EL (cell line): Measurements from ENCODE around the gene ZC3H12C.

Experiments used
- DNase-seq: peaks from one replicate; pipeline ENCODE4 v3.0.0-alpha.2; 2016

ZC3H12C gene

DNA sequence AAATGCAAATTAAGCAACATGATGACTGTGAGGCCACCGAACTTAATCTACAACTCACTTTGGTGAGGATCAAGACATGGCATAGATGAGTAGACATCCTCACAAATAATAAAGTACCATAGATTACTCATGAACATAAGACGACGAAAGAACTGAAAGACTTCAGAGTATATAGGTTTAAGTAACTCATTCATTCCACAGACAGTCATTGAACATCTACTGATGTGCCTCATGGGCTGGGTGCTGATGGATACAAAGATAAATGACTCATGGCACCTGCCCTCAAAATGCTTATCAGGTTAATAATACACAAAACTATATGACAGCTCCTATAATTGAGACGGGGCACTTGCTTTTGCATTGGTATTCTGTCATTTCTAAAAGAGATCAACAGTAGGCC lies 63.3 kb downstream of the ZC3H12C start:
- DNase-seq, result no peak

DNA sequence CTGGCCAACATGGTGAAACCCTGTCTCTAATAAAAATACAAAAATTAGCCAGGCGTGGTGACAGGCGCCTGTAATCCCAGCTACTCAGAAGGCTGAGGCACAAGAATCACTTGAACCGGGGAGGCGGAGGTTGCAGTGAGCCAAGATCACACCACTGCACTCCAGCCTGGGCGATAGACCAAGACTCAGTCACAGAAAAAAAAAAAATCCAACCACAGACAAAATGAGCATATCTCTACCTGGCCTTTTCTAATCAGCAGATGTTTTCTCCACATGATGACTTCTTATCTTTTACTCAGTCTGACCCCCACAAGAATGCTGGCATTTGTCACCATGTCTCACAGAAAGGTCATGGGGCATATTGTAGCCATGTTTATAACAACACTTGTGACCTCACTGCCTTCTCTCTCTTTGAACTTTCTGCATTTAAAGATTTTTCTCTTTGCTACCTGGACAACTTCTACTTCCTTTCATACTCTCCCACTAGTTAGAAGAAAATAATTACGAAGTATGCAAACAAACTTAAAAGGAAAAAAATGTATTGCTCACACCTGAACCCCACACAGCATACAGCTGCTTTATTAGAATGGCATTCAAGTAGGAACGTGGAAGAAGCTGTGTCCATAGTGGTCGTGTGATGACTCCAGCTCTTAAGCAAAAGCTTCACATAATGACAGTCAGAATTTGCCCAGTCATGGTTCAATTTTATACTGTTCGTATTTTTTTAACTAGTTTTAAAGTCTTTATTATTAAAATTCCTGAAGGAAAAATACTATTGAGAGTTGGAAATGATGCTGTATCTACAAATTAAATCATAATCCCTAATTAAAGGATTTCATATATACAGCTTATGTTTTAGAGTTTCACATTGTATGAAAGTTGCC lies 65.4 kb downstream of the ZC3H12C start:
- no peak for DNase-seq

DNA sequence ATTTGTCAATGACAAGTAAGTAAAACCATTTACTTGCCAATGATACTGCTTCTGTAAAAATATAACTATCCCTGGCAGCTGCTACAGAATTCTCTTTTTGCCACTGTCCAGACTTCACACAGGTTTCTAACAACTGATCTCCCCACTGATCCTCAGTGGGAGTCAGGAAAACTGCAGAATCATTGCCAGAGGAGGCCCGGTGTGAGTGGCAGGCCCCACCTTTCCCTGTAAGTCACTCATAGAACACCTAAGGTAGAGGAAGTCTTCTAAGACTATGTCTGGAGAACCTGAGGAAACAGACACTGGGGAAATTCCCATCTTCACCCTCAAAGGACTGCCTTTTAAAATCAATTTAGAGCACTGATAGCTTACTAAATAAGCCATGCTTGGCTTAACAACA lies 66.3 kb downstream of the ZC3H12C start:
- no peak for DNase-seq

DNA sequence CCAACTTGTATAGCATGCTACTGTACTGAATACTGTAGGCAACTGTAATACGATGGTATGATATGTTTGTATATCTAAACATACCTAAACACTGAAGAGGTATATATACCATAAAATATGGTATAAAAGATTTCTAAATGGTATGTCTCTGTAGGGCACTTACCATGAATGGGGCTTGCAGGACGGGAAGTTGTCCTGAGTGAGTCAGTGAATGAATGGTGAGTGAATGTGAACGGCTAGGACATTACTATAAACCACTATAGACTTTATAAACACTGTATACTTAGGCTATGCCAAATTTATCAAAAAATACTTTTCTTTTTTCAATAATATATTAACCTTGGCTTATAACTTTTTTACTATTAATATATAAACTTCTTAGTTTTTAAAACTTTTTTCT lies 66.8 kb downstream of the ZC3H12C start:
- DNase-seq, result peak; percentile 33

DNA sequence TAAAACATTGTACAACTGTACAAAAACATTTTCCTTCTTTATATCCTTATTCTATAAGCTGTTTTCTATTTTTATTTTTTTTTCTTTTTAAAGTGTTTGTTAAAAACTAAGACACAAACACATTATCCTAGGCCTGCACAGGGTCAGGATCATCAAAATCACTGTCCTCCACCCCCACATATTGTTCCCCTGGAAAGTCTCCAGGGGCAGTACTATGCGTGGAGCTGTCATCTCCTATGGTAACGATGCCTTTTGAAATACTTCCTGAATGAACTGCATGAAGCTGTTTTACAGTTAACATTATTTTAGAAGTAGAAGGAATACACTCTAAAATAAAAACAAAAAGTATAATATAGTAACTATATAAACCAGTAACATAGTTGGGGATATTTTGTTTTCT lies 67.2 kb downstream of the ZC3H12C start:
- DNase-seq, result no peak

DNA sequence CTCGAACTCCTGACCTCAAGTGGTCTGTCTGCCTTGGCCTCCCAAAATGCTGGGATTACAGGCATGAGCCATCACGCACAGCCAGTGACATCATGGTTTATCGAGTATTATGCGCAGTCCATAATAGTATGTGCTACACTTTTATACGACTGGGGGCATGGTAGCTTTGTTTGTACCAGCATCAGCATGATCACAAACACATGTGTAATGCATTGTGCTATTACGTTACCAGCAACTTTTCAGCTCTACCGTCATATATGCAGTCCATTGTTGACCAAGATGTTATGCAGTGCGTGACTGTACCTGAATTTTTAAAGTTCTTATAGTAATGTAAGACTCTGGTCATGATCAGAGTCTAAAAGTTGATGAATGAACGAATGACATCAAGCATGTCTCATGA lies 67.9 kb downstream of the ZC3H12C start:
- DNase-seq, result no peak

DNA sequence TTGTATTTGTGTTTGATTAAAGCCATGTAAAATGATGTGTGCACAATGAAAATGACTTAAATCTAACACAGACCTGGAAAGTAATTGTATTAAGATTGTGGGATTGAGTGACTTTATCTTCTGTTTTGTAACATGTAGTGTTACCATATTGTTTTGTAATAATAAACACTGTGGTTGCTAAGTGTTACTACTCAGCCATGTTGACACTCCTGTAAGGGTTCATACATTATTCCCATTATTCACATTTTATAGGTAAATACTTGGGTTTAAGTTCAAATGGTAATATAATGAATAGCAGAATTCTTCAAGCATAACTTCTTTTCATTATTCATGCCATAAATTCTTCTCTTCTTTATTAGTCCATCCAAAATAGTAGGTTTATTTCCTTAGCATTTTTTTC lies 69.0 kb downstream of the ZC3H12C start:
- no peak for DNase-seq

DNA sequence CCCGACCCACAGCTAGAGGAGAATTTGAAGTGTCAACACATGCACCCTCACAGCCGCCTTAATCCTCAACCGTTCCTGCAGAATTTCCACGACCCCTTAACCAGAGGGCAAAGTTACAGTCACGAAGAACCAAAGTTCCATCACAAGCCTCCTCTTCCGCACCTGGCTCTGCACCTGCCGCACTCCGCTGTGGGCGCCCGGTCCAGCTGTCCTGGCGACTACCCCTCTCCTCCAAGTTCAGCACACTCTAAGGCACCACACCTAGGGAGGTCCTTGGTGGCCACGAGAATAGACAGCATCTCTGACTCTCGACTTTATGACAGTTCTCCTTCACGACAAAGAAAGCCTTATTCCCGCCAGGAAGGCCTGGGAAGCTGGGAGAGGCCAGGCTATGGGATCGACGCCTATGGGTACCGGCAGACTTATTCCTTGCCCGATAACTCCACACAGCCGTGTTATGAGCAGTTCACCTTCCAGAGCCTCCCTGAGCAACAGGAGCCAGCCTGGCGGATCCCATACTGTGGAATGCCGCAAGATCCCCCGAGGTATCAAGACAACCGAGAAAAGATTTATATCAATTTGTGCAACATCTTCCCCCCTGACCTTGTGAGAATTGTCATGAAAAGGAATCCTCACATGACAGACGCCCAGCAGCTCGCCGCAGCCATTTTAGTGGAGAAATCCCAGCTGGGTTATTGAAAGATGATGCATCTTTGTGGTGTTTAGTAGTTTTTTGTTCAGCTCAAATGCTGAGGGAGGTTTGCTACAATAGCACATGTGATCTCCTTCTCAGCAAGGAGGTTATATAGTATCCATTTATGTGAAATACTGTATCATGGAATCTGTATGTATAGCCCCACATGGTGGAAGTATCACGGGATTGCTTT lies 72.1 kb downstream of the ZC3H12C start:
- no peak for DNase-seq

DNA sequence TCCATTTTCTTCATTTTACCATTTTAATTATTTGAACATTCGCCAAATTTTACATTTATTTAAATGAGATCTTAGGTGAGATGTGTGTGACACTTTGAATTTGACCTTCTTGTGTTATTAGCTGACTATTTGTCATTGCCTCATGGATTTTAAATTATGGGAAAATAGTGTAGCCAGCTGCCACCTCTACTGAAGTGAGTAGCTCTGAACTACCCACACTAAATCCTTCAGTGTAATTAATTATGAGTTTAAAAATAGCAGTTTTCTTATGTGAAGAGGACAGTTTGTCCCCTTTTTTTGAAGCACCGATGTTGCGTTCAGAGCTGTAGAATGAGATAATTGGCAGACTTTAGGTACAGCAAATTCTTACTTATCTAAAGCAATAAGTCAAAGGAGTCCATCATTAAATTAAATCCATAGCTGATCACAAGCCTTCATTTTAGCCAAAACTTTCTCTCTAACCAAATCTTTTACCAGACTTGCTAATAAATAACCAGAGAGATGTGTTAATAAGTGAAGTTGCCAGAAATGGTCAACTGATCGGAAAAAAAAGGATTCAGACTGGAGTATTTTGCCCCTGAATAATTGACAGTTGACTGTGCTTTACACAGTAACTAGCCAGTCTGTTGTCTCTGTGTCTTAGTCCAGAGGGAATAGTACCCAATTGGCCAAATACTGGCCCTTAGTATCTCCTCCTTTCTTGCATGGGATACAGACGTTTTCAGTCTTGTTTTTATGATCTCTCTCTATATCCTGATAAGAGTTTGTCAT lies 75.0 kb downstream of the ZC3H12C start:
- no peak for DNase-seq

DNA sequence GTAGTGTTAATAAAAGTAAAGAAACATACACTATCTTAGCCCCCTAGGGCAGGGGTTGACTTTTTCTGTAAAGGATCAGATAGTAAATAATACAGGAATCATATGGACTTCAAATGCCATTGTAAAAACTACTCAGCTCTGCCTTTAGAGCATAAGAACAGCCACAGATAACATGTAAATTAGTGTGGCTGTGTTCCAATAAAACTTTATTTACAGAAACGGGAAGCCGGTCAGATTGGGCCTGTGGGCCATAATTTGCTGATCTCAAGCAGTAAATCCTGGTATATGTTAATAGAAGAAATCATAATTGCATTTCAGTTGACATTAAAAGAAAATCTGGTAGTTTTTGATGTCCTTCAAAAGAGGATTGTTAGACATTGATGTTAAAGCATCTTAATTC lies 76.5 kb downstream of the ZC3H12C start:
- DNase-seq, result no peak

DNA sequence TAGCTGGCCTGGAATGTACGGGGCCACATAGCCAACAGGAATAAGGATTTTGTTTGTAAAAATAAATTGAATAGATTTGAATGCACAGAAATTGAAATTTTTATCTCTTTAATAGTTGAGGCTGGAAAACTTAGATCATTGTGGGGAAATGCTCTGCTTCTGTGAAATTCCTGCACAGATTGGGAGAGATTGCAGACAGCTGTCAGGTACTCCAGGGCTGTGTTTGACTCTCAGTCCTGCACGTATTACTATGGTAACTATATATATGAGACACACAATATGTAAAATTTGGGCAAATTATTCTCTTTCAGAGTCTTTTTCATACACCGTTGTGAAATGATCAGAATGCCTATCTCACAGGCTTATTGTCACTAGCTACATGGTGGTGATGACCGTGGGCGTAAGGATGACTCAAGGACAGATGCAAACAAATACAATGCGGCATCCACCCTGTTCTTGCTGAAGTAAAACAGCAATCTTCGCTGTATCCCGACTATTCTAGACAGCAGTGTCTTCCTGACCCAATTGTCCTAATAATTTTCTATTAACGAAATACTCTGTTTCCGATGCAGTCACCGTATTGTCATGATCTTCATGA lies 79.4 kb downstream of the ZC3H12C start:
- DNase-seq, result no peak

DNA sequence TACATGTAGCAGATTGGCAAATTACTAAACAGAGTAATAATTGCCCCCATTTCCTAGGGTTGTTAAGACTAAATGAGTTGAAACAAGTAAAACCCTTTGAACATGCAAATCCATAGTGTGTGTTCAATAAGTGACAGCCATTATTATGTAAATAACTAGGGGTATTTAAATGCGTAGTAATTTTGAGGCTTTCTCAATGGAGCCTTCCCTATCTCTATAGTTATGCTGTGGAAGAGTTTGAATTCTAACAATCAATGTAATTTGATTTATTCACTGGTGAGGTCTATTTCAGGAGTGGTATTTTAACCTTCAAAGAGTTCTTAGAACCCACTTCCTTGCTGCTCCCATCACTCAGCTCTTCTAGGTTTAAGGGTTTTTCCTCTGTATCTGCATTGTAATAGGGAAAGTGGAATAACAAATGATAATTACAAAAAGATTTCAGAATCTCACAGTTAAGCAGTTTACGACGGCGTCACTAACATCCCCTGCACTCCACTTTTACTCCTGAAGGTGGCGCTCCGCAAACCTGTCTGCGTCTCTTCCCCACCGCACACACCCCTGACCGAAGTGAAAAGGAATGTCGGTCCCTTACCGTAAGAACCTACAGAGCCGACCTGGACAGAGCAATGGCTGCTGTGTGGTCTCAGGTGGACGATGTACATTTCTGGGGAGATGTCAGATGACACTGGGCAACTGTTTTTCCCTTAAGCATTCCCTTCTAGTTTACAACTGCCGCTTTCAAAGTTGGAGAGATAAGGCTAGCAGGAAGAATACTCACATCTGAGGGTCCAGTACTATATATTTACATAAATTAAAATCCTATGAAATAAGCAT lies 80.8 kb downstream of the ZC3H12C start:
- peak; percentile 58 for DNase-seq

DNA sequence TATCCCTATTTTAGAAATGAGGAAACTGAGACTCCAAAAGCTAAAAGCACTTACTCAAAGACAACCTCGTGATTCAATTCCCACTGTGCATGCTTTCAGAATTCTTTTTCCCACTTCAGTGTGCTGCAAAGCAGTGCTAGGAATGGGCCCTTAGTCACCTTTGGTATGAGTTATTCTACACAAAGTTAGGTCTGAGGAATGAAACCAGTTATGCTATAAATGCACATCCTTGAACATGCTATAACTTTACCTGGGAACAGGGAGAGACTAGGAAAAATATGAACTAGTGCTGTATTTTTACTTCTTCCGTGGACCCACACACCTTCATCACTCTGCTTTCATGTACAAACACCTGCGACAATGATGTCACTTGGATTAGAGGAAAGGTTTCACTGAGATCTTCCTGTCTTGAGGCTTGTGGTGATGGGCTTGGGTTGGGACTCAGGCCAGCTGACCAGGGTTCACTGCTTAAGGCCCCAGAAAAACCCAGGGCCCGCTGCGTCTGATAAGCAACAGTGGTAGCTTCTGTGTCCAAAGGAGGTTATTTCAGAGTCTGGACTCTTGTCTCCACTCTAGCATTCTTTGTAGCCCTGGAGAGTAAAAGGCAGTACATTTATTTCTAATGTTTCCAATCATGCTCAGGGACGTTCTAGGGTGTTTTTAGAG lies 81.6 kb downstream of the ZC3H12C start:
- DNase-seq, result no peak

DNA sequence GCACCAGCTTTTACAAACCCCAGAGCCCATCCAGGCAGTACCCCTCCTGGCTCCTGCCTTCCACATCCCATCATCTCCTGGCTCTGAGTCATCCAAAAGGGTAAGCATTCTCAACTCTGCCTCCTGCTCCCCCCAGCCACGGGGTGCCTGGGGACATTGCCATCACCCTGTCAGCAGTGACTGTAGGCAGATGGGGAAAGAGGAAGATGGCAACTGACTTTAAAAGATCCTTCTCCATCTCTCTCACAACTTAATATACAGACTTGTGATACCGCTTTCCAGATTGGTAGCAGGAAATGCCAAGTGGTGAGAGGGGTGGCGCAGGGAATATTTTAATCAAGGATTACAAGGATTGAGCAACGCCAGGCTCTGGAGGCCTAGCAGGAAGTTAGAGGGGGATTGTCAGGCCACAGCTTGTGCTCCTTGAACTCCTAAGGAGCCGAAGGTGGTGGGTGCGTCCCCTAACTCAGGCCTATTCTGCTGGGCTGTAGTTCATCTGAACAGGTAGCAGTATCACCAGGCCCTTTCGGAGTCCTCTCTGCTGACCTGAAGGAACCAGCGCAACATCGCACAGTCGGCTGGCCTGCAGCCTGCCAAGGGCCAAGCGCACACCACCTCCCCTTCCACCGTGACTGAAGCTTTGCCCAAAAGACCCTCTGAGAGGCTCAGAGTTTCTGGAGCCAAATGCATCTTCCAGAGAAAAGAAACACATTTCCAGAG lies 83.3 kb downstream of the ZC3H12C start:
- DNase-seq, result peak; percentile 56

DNA sequence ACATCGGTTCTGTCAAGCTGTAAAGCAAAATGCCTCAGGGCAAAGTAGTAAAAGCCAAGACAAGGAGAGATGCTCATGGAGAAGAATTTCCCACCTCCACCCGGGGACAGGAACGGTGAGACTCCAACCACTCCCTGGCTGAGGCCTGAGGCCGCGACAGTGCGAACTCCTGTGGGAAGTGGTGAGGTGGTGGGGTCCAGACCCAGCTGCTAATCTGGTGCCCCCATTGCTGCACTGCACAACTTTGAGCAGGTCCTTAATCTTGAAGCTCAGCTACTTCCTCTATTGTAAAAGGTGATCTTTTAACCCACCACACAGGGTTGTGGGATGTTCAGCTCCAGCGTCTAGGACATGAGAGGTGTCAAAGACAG lies 83.9 kb downstream of the ZC3H12C start:
- no peak for DNase-seq

DNA sequence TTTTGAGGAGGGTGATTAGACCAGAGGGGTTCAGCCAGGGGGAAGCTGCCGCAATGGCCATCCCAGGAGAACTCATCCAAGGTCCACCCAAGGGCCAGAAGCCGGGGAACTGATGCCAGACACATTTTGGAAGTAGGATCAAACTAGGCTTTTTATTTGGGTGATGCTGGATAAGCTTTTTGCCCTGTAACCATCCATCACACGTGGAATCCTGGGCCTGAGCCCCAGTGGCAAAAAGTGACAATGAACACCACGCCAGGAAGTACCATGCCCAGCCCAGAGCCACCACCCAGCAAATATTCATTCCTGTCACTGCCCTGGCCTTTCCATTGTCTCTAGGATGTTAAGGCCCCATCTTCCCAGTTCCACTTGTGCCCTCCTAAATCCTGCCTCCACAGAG lies 85.9 kb downstream of the ZC3H12C start:
- DNase-seq, result no peak

DNA sequence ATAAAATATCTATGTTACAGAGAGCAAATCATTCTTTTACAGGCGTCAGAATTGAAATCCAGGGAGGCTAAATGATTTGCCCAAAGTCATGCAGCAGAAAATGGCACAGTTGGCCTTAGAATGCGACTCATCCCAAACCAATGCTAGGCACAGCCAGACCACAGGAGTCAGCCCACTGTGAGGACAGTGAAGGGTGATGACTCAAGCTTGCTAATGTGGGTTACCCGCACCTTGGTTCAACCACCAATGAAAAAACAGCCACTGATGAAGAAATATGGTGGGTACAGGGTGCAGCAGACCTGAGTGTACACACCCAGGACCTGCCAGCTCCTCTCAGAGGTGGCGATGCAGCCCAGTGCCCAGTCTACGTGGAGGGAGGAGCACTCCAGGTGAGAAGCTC lies 89.7 kb downstream of the ZC3H12C start:
- DNase-seq, result peak; percentile 81

DNA sequence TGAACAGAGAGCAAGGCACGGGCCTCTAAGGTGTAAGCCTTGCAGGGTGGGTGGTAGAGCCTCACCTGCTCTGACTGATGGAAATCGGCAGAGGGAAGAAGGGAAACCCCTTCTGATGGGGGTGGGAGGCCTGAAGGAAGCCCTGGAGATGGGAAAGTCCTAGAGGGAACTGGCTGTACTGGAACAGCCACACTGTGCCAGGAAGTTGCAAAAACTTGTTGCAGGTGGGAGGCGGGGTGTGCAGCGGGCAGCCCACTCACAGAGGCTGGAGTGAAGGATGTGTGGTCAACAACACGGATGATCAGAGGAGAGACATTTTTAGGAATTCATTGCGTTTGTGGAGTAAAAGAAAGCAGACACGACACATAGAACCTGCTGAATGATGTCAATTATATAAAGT lies 91.3 kb downstream of the ZC3H12C start:
- DNase-seq, result no peak

DNA sequence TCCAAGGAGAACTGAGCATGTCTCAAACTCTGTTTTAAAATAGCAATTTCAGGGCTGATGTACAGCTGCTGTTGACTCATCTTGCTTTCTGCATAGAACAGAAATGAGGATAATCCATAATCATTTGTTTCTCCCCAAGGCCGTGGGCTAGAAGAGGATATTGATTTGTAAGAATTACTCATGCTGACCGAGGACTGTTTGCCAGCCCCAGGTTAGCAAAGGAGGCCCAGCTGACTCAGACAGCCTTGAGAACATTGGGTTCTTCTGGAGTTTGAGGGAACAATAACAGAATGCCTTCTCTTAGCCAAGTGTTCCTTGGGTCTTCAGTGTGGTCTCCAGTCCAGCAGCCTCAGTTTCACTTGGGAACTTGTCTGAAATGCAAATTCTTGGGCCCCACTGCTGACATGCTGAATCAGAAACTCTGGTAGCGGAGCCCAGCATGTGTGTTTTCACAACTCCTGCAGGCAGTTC lies 92.0 kb downstream of the ZC3H12C start:
- DNase-seq, result peak; percentile 44

DNA sequence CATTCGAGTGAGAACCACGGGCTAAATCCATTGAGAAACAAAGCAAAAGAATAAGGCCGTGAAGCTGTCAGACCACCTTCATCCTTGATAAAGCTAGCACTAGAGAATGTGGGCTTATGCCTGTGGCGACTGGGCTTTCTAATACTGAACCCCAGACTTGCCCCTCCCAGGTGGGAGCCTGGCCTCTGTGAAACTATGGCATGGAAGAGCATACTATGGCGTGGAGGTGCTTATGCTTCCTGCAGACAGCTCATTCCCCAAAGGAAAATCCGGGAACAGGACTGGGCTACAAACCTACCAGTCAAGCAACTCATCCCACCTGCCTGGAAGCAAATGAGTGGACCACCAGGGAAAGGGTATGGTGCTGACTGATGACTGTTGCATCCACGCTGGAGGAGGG lies 92.4 kb downstream of the ZC3H12C start:
- DNase-seq, result no peak

DNA sequence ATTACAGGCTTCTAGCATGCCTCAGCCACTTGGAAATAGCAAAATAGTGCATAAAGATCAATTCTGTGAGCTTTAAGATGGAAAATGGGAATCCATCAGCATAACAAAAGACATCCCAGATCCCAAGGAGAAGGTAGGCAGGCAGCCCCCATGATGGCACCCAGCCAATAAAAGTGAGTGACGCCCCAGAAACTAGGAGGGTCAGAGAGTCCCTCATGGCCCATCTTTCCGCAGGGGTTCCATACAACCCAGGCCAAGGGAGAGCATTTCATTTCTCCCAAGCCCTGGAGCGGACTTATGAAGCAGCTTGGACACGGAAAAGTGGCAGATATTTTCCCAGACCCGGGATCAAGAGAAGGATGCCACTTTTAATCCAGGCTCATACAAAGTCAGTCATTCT lies 93.3 kb downstream of the ZC3H12C start:
- no peak for DNase-seq
